DMS153 treated with DMSO at 0.1 percent for 48 hours (cell line): ENCODE results near the gene SARS2.
"Not testable (repeated sequence)": the region's sequence is repeated elsewhere in the genome, so short reads cannot be mapped to it uniquely, and the experiment has no call there.

Source experiments
- DNase-seq: peaks from one replicate; lab custom pipeline; 2025; ENCODE audit not compliant: unreplicated experiment; lab: John Stamatoyannopoulos, UW

SARS2 gene

DNA sequence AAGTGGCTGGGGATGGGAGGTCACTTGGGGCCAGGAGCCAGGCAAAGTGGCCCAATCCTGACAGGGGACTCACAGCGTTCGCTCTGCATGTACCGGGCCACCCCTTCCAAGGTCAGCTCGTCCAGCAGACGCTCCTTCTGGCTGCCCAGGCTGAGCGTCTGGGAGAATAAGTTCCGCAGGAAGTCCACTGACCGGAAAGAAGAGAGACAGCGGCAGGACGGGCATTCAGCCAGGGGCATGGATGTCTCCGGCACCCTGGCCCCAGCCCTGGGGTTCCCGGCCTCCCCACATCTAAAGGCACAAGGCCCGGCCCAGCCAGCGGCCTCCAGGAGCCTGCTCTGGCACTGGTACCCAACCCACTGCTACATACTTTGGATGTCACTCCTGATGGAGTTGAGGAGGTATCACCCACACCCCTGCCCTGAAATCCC is 37.2 kb downstream of the SARS2 start:
- DNase-seq: no peak

DNA sequence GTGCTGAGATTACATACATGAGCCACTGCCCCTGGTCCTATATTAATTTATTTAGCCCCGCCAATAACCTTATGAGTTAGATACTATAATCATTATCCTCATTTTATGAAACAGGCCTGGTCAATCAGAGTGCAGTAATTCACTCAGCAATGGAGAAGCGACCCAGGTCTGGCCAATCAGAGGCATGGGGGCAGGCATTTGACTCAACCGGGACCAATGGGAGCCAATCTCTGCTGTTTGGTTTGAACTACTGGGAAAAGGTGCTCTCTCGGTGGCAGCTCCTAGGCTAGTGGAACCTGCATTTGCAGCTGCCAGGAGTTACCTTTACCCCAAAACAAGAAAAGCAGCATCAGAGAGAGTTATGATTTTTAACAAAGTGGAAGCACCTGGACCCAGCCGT is 37.7 kb downstream of the SARS2 start:
- DNase-seq: no peak

DNA sequence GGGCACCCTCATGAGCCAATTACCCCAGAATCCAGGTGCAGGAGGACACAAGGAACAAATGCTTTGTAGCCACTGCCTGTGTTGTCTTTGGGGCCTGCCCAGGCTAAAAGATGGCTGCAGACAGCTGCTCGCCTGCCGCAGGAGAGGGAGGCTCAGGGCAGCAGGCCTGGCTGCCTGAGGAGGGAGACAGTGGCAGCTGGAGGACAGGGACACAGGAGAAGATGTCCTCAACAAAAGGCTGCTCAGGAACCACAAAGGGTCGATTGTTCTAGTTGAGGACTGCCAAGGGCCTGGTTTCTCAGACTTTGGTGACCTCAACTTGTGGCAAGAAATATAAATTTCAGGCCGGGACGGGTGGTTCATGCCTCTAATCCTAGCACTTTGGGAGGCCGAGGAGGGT is 38.8 kb downstream of the SARS2 start:
- DNase-seq: no peak

DNA sequence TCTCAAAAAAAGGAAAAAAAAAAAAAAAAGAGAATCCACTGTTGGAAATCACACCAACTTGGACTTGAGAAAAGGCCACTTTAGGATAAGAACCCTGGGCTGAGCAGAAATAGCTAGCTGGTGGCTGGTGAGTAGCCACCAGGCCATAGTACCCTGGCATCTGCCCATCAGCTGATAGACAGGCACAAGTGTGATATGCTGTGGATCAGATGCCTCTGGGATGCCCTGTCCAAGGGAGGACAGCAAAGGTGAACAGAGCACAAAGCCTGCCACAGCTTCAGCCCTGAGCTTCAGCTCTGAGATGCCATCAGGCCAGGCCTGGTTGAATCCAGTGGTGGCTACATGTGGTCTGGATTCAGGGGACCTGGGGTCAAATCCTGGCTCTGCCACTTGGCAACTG is 39.9 kb downstream of the SARS2 start:
- no peak for DNase-seq

DNA sequence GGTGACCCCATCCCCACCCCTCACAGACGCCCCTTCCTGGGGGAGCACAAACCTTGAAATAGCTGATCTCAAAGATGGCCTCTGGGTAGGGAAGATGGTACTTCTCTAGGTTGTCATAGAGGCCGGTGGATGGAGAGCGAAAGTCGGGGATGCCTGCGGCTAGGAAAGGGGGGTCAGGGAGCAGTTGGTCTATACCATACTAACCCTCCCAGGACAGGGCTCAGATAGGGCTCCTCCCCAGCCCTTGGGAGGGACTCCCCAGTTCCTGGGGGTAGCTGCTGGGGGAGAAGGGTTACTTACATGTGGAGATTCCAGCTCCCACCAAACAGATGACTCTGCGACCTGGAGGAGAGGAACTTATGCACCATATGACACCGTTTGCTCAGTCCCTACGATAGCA is 40.8 kb downstream of the SARS2 start:
- no peak for DNase-seq

DNA sequence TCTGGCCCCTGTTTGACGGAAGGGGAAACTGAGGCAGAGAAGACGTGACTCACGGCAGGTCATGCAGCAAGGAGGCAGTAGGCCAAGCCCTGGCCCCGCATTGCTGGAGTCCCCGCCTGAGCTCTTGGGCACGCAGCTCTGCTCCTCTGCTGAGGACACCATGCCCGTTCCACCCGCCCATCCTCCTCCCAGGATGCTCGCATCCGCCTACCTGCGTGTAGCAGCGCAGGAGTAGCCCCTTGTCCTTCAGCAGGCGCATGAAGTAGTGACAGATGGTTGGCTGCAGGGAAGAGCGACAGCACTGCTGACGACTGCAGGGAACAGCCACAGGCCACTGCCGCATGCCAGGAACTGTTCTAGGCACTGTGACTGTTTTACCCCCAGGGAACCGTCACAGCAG is 41.7 kb downstream of the SARS2 start:
- no peak for DNase-seq

DNA sequence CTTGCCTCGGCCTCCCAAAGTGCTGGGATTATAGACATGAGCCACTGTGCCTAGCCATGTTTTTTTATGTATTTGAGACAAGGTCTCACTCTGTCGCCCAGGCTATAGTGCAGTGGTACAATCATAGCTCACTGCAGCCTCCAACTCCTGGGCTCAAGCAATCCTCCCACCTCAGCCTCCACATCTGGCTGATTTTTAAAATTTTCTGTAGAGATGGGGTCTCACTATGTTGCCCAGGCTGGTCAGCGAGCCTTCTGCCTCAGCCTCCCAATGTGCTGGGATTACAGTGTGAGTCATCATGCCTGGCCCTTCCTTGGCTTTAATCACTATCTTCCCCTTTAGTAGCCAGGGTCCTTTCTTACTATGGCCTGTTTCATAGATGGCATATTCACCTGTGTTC is 45.9 kb downstream of the SARS2 start:
- not testable (repeated sequence) for DNase-seq

DNA sequence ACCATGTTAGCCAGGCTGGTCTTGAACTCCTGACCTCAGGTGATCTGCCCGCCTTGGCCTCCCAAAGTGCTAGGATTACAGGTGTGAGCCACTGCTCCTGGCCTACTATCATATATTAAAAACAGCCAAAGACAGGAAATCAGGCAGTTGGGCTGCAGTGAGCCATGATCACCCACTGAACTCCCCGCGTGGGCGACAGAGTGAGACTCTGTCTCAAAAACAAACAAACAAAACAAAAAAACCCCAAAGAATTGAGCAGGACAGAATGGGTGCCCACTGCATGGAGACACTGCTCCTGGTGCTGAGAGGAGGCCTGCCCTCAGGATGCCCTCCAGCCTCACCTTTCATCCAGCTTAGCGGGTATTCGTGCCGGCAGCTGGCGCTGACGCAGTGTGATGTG is 47.3 kb downstream of the SARS2 start:
- no peak for DNase-seq

DNA sequence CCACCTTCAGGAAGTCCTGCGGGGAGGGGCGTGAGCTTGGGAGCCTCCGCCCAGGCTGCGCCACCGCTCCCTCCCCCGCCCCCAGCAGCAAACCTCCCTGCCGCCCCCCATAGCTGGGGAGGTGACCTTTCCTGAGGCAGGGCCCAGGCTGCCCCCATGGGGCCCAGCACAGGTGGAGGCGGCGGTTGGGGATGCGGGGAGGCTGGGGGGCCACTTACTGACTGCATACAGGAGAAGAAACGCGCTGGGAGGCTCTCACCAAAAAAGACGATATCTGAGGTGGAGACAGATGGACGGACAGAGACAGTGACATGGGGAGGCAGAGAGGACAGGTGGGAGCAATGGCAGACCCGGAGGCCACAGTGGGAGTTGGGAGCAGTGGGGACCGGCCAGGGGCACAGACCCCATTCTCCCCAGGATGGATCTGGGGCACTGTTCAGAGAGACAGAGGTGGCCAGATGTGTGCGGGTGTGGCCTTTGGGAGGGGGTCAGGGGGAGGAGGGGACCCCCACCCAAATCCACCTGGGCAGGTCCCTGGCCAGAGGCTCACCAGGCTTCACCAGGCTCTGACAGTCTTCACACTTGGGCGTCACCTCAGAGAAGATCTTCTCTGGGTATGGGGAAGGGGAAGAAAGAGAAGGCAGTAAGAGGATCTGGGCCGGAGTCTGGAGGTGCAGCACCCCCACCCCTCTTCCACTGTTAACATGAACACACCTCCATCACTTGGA is 49.5 kb downstream of the SARS2 start:
- DNase-seq: no peak

DNA sequence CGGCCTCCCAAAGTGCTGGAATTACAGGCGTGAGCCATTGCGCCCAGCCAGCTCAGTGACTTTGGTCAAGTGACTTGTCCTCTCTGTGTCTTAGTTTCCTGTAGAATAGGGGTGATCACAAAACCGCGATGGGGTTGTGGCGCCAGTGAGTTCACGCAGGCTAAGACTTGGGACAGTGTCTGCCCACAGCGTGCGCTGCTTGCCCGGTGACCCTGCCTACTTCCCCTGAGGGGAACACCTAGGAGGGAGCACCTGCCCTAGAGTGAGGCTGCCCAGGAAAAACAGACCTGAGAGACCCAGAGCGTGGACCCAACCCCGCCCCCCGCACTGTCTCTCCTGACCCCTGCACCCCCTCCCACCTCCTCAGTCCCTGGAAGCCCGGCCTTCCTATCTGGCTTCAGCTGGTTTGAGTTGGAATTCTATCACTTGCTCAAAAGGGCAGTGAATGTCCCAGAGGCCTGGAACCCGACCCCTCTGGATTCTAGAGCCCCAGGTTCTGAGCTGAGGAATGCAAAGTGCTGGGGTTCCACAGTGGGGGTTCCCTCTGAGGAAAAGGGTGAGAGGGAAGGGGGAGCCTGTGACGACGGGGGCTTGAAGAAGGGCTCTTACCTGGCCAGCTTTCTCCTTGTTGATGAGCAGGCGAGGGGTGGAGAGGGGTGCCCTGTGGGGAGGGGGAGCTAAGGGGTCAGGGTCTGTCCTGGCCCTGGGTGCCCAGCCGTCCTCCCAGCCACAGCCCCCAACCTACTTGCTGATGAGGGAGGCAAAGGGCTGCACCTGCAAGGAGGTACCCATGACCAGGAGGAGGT is 50.3 kb downstream of the SARS2 start:
- no peak for DNase-seq

DNA sequence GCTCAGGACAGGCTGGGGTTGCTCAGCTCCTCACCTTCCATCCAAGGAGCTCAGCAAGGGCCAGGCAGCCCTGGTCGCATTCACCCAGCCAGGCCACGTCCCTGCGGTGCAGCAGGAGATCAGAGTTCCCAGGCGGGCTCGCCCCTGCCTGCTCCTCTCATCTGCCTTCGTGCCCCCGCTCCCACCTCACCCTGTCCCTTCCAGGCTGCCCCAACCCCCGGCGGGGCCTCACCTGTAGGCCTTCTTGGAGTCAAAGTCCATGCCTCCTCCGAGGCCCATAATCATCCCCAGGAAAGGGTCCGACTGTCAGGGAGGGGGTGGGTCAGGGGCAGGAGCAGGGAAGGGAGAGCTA is 51.2 kb downstream of the SARS2 start:
- no peak for DNase-seq

DNA sequence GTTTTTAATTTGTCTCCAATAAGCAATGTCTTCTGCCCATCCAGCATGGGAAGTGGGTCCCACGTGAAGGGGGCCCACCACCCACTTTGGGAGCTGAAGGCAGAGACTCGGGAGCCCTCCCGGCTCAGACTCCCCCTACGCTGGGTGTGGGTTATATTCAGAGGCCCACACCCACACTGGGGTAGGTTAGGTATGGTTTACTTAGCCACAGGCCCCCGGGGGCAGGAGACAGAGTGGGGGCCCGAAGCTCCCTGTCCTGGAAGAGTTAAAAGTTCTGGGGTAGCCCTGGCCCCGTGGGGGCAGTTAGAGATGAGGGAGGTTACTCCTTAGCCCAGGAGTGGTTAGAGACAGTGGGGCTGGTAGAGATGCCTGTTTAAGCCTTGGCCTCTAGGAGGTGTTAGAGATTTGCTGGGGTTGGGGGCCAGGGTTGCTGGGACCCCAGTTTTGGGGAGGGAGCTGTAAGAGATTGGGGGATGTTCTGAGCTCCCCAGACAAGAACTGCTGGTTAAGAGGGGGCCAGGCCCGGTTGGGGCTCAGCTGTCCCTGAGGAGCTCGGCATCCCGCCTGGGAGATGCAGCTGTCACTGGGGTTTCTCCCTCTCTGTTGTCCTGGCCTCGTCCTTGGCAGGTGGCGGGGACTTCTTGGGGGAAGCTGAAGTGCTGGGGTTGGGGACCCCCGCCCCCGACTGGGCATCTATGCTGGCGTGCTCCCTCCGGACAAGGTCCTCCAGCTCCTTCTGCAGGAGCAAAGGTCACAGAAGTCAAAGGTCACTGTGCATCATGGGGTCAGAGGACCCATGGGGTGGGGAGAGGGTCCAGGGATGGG is 51.8 kb downstream of the SARS2 start:
- DNase-seq: no peak

DNA sequence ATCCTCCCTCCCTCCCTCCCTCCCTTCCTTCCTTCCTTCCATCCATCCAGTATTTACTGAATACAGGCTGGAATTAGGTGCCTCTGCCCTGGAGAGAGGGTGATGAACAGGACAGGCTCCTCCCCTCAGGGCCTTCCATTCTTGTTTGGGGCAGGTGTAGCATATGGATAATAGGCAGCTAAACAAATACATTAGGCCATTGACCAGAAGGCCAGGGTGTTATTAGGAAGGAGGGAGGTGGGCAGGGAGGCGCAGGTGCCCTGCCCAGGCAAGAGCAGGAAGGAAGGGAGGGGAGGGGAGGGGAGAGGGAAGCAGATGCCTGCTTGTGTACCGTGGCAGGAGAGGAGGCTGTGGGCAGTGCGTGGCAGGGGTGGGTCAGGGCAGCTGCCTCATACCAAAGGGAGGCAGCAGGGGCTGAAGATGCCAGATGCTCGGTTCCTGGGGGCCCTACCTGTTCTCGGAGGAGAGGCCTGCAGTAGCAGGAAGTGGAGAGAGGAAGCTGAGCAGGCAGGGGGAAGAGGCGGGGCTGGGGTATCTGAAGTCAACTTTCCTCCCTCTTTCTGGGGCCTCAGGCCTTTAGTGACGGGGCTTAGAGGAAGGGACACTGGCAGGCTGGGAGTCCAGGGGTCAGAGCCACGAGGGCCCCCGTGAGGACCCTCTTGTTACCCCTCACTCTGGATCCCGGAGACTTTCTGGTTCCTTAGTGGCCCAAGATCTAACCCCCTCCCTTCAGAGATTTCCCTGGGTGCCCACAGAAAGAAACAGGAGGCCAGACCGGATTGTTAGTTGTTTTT is 52.6 kb downstream of the SARS2 start, which contains the start of gene RINL:
RINL (minus strand) TSS at position 495 of the 794 bp plus-strand sequence. CDS start 1,533 bp downstream, outside the sequence.
- DNase-seq: peak; percentile 92

DNA sequence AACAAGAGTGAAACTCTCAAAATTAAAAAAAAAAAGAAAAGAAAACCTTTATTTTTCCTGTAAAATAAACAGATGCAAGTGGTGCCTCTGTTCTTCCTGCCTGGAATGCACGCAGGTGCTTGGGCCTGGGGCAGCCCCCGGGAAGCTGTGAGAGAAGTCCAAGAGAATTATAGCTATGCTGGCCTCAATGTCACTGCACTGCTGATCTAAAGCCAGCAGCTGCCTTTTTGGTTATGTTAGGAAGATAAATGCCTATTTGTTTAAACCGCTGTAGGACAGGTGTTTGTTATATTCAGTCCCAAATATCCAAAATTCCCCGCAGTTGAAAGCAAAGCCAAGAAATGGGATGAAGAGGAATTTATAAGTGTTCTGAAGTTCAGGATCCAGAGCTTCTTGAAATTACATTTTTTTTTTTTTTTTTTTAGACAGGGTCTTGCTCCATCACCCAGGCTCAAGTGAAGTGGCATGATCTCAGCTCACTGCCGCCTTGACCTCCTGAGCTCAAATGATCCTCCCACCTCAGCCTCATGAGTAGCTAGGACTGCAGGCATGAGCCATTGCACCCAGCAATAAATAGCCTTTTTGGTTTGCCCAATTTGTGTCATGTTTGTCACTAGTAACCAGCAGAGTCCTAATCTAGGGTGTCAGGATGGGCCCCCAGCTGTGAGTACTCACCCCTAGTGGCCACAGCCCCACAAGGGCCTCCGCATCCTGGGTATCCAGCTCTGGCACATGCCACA is 54.7 kb downstream of the SARS2 start:
- no peak for DNase-seq

DNA sequence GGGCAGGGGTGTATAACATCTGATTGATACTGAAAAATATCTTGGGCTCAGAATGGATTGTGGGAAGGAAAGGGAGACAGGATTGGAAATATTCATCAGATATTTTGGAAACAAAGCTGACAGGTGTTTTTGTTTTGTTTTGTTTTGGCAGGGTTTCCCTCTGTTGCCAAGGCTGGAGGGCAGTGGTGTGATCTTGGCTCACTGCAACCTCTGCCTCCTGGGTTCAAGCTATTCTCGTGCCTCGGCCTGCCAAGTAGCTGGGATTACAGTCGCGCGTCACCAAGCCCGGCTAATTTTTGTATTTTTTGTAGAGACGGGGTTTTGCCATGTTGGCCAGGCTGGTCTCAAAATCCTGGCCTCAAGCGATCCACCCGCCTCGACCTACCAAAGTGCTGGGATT is 57.2 kb downstream of the SARS2 start:
- not testable (repeated sequence) for DNase-seq

DNA sequence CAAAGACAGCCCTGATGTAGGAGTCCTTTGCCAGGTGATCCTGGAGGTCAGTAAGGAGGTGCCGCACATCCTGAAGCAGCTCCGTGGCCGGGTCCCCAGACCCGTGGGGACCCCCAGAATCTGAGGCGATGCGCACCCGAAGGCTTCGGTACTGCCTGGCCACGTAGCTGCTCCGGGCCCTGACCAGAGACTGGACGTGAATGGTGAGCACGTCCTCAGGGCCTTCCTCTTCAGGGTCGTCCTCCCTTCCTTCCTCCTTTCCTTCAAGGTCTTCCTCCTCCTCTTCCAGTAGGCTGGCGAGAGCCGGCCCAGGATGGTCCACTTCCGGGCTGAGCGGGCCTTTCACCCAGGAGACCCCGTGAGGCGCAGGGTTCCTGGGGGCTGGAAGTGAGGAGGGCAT is 60.0 kb downstream of the SARS2 start:
- DNase-seq: no peak

DNA sequence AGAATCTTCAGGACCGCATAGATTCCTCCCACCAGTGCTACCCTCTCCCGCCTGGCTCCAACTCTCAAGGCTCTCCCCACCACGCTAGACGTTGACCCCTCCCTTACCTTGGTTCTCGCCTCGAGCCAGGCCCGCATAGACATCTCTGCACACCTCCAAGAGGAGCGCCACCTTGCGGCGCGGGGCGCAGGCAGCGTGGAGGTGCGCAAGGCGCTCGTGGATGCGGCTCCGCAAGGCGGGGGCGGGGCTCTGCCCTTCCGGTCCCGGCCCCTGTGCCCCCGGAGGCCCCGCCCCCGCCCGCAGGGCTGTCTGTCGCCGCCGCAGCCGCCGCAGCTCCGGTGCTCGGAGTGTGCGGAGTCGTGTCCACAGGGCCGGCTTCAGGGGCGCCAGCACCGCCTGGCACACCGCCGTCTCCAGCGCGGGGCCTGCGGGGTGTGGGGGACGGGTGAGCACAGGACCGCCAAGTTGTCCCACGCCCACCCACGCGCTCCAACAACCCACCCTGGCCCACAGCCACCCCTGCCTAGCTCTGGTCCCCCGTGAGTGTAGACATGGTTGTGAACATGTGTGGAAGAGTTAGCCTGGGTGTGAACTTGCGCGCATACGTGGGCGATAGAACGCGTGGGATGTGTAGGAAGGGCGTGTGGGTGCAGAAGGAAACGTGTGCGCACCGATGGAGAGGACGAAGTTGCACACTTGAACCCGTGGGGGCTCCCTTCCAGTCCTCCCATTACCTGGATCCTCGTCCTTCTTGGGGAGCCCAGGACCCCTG is 60.5 kb downstream of the SARS2 start:
- DNase-seq: no peak

DNA sequence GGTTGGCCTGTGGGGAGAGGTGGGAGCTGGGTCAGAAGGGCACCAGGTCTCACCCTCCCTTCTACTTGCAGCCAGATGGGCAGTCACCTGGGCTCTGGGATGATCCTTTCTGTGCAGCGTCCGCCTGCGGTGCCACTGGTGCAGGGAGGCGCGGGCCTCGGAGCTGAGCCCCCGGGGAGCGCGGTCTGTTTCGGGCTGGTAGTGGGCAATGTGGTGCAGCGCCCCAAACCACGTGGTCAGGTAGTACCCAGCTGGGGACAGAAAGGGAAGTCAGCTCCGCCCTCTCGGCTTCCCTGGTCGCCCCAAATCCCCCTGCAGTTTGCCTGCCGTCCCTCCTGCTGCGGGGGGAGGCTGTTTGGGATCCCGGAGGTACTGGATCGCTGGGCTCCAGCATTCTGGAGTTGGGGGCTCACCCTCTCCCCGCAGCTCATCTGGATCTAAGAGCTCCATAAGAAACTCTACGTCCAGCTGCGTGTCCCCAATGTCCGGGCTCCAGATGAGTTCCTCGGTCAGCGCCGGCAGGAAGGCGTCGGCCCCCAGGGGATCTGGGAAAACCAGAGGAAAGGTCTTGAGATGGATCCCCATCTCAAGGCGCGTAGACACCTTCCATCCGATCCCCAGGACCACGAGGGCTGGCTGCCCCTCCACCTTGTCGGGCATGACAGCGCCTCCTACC is 61.3 kb downstream of the SARS2 start:
- DNase-seq: no peak

DNA sequence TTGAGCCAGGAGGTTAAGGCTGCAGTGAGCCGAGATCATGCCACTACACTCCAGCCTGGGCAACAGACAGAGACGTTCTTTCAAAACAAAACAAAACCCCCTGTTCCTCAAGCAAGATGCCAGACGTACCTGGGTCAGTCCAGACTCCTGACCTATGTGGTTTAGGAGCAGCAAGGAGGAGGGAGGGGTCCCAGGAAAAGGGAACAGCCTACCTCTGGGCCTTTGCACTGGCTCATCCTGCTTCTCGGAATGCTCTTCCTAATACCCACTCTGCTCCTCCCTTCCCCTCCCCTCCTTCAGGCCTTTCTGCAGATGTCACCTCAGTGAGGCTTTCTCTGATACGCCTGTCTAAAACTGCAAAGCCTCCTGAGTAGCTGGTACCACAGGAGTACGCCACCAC is 62.0 kb downstream of the SARS2 start:
- DNase-seq: no peak
